Suprapubic skin (tissue), 4 donors: ENCODE data around the gene RASSF5. TPM values are rescaled to one million over a fixed set of nuclear protein-coding genes. Genes with fewer than 3 reads are reported as not detected.

Experiments
- DNase-seq, 2 donors: peaks; one replicate each; pipeline ENCODE4 v3.0.0-alpha.2; 2019; ENCODE audit warnings: low spot score in 2 of 2
- H3K27ac ChIP-seq: fragments of 200-600 bp; sonication (generic); one replicate; pipeline ENCODE4 v1.5.1; 2019
- H3K27me3 ChIP-seq: fragments of 200-600 bp; sonication (generic); one replicate; pipeline ENCODE4 v1.5.1; 2019
- H3K36me3 ChIP-seq: fragments of 200-600 bp; sonication (generic); one replicate; pipeline ENCODE4 v1.5.1; 2019
- H3K4me1 ChIP-seq: fragments of 200-600 bp; sonication (generic); one replicate; pipeline ENCODE4 v1.5.1; 2019
- H3K4me3 ChIP-seq: fragments of 200-600 bp; sonication (generic); one replicate; pipeline ENCODE4 v1.5.1; 2019; ENCODE audit warnings: mild to moderate bottlenecking
- H3K9me3 ChIP-seq: fragments of 200-600 bp; sonication (generic); one replicate; pipeline ENCODE4 v1.5.1; 2019
- EP300 ChIP-seq: sonication (generic); formaldehyde crosslinking; IDR thresholded peaks from one replicate; pipeline ENCODE4 v1.6.1; 2017; ENCODE audit warnings: antibody characterized with exemption
- POLR2A ChIP-seq, 2 donors: fragments of 450-650 bp; IDR thresholded peaks; one replicate each; pipeline ENCODE4 v1.6.1; 2017; ENCODE audit warnings: antibody characterized with exemption in 2 of 2, mild to moderate bottlenecking in 2 of 2, moderate library complexity in 2 of 2
- POLR2AphosphoS5 ChIP-seq, 3 donors: sonication (generic); formaldehyde crosslinking; IDR thresholded peaks; one replicate each; pipeline ENCODE4 v1.6.1; 2017; ENCODE audit warnings: antibody characterized with exemption in 3 of 3
- WGBS: methylation state at CpG from one replicate; pipeline ENCODE4 v1.1.5; 2018; 5-methylcytosine and 5-hydroxymethylcytosine counted together
- total RNA-seq, 4 donors: library from RNA; depleted of rRNA; stranded (reverse); fragments of >200 nt; gene quantifications; one replicate each; pipeline ENCODE4 v1.1.0, GENCODE V29; 2016
- TF ChIP-seq, protein P1 (sequence below), 2 donors: fragments of 200-600 bp in 1 of 2; fragments of 450-650 bp in 1 of 2; sonication (generic) in 1 of 2; IDR thresholded peaks; one replicate each; pipeline ENCODE4 v1.5.1; 2016 to 2019; ENCODE audit warnings: antibody characterized with exemption in 2 of 2, mild to moderate bottlenecking in 1 of 2, moderate library complexity in 1 of 2

The RASSF5 gene
- total RNA-seq, 4 donors from 2014 or later: 34.8 to 74.5 (median 64.9) TPM

DNA sequence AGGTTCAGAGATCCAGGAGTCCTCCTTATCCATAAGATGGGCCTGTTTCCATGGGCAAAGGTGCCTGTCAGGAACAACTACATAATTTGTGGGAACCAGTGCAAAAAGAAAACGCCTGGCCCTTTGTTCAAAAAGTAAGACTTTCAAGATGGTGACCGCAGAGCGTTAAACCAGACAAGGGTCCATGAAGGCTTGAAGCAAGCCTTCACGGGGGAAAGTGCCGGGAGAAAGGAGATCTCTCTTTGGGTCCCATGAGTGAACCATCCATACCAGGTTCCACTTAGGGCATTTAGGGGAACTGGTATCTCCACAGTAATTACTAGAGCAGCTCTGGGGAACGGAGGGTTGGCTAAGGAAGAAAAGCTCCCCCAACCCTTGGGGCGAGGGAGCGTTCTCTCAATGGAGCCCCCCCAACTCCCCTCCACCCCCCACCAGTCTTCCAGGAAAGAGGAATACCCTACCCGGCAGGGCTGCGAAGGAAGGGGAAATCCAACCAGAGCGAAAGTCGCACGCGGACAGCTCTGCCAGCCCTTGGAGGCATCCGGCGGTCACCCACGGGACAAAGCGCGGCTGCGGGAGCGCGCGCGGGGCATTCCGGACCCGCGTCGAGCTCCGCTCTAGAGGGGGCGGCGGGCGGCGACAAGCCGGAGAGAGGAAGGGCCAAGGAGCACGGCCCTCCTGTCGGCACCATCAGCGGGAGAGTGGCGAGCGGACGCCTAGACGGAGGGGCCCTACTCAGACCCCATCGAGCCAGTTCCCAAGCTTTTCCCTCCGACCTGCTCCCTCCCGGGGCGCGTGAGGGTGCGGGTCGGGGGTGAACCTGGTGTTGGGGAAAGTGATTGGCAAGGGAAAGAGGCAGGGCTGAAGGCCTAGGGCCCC, 687 bp upstream of the RASSF5 start:
- DNase-seq: no peak
- peak overlapping the region; percentile 46 for H3K27ac ChIP-seq
- H3K27me3 ChIP-seq: no peaks in the 10 kb centered on the region
- H3K4me3 ChIP-seq: peak overlapping the region; percentile 68
- 12% methylated on average over 41 of the region's 48 CpGs for WGBS
- peaks cover 80% of the 10 kb centered on the region for H3K4me1 ChIP-seq
- TF ChIP-seq POLR2AphosphoS5 (IDR thresholded peaks at IDR 0.05): no peak
- TF ChIP-seq, protein P1, sequence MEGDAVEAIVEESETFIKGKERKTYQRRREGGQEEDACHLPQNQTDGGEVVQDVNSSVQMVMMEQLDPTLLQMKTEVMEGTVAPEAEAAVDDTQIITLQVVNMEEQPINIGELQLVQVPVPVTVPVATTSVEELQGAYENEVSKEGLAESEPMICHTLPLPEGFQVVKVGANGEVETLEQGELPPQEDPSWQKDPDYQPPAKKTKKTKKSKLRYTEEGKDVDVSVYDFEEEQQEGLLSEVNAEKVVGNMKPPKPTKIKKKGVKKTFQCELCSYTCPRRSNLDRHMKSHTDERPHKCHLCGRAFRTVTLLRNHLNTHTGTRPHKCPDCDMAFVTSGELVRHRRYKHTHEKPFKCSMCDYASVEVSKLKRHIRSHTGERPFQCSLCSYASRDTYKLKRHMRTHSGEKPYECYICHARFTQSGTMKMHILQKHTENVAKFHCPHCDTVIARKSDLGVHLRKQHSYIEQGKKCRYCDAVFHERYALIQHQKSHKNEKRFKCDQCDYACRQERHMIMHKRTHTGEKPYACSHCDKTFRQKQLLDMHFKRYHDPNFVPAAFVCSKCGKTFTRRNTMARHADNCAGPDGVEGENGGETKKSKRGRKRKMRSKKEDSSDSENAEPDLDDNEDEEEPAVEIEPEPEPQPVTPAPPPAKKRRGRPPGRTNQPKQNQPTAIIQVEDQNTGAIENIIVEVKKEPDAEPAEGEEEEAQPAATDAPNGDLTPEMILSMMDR (IDR thresholded peaks at IDR 0.05): no peak
- no peak for TF ChIP-seq POLR2A (IDR thresholded peaks at IDR 0.05)
- TF ChIP-seq EP300: no peak
- H3K9me3 ChIP-seq: no peaks in the 10 kb centered on the region
- no peaks in the 10 kb centered on the region for H3K36me3 ChIP-seq

DNA sequence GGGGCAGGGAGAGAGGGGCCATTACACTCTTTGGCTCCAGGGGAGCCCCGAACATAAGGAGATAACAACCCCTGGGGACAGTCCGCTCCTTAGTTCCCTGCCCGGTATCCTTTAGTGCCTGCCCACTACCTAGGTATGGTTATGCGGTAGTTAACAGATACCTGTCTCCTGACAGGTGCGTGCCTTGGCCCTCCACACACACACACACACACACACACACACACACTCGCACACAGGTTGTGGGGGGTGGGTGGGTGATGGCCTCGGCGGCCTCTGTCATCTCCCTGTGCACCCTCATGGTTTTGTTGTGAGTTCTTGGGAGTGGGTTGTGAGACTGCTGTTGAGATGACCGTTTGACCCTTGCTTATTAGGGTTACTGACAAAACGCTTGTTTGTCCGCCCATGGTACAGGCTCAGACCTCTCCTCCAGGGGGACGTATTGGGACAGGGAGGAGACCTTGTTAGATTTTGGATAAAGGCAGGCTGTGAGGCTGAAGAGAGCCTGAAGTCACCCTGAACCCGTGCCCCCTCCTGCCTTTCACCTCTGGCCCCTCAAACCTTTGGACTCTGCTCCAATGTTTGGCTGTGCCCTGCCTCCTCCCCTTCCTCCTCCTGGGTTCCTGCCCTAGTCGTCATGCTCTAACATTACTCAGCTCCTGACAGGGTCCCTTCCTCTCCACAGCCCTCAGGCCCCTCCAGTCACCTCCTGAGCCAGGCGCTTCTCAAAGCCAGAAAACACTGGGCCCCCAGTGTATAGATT, 979 bp downstream of the RASSF5 start:
- TF ChIP-seq POLR2AphosphoS5 (IDR thresholded peaks at IDR 0.05): no peak
- TF ChIP-seq, protein P1 (IDR thresholded peaks at IDR 0.05): no peak
- no peak for TF ChIP-seq POLR2A (IDR thresholded peaks at IDR 0.05)
- TF ChIP-seq EP300: no peak
- no peaks in the 10 kb centered on the region for H3K36me3 ChIP-seq
- H3K4me1 ChIP-seq: peaks cover 87% of the 10 kb centered on the region
- no peak for DNase-seq
- 20% methylated on average over 10 of the region's 15 CpGs for WGBS
- no peaks in the 10 kb centered on the region for H3K9me3 ChIP-seq
- H3K4me3 ChIP-seq: peak overlapping the region; percentile 68
- H3K27ac ChIP-seq: peak overlapping the region; percentile 46
- H3K27me3 ChIP-seq: no peaks in the 10 kb centered on the region

DNA sequence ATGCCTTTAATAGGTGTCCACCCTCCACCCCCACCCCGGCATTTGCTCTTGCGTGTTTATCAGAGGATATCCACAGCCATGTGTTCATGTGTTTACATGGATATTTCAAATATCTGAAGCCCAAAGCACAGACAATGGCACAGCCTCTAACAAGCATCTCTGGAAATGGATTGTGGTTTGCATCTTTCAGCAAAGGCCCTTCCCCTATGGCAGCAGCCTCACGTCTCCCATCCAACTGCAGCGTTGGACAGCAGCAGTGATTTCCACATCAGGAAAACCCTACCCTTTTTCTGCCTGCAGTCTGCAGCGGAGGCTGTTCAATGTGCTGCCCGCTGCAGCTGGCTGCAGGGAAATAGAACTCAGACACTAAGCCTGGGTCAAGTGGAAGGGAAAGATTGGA, 1.6 kb downstream of the RASSF5 start:
- peak overlapping the region; percentile 46 for H3K27ac ChIP-seq
- H3K36me3 ChIP-seq: no peaks in the 10 kb centered on the region
- TF ChIP-seq POLR2AphosphoS5 (IDR thresholded peaks at IDR 0.05) (no peak), EP300 (no peak), POLR2A (IDR thresholded peaks at IDR 0.05) (no peak)
- TF ChIP-seq, protein P1 (IDR thresholded peaks at IDR 0.05): no peak
- no peaks in the 10 kb centered on the region for H3K27me3 ChIP-seq
- DNase-seq: no peak
- H3K4me1 ChIP-seq: peaks cover 87% of the 10 kb centered on the region
- peak overlapping the region; percentile 68 for H3K4me3 ChIP-seq
- no peaks in the 10 kb centered on the region for H3K9me3 ChIP-seq
- WGBS: 15% methylated on average over 6 of the region's 6 CpGs

DNA sequence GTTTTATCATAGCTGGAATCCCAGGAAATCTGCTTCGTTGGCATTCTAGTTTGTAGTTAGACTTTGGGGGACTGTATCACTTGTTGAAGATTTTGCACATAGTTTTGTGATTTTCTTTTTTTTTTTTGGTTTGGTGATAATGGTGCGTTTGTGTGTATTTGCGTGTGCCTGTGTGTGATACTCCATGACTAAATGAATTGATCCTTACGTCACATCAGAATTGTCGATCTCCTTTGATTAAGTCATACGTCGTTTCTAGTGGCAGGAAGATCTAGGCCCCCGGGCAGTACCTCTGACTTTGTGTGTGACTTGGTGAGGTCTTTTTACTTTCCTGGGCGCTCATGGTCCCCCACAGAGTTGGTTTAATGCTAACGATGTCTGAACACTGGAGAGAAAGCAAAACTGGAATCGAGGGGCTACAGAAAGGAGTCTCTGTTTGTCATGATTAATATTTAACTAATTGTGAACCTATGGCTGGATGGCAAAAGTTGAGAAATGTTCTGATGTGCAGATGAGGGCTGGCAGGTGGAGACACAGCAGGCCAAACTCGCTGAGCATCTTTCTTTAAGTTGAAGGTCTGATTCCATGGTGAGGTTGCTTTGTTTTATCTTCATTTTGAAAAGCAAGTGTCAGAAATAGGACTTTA, 2.4 kb downstream of the RASSF5 start:
- Histone ChIP-seq H3K4me1 (peaks cover 87% of the 10 kb centered on the region), H3K4me3 (no peak overlapping the region)
- 76% methylated on average over 12 of the region's 12 CpGs for WGBS

More for the DNA sequence above, 2.4 kb downstream of the RASSF5 start:
- no peaks in the 10 kb centered on the region for H3K9me3 ChIP-seq
- TF ChIP-seq, protein P1 (IDR thresholded peaks at IDR 0.05): no peak
- no peak for TF ChIP-seq POLR2AphosphoS5 (IDR thresholded peaks at IDR 0.05)
- TF ChIP-seq EP300: no peak
- TF ChIP-seq POLR2A (IDR thresholded peaks at IDR 0.05): no peak
- H3K27me3 ChIP-seq: no peaks in the 10 kb centered on the region
- no peak for DNase-seq
- H3K27ac ChIP-seq: no peak overlapping the region
- no peaks in the 10 kb centered on the region for H3K36me3 ChIP-seq
